ENCODE measurements around the gene NECTIN2.
A peak's percentile ranks its signal among the peaks of the same experiment; 100 is the strongest.
"Not testable (repeated sequence)": the region's sequence is repeated elsewhere in the genome, so short reads cannot be mapped to it uniquely, and the experiment has no call there.

Gene NECTIN2

DNA sequence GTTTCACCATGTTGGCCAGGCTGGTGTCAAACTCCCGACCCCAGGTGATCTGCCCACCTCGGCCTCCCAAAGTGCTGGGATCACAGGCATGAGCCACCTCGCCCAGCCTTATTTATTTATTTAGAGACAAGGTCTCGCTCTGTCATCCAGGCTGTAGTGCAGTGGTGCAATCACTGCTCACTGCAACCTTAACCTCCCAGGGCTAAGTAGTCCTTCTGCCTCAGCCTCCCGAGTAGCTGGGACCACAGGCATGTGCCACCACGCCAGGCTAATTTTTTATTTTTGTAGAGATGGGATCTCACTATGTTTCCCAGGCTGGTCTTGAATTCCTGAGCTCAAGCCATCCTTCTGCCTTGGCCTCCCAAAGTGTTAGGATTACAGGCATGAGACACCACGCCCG is 11.7 kb upstream of the NECTIN2 start:
- not testable (repeated sequence) for H3K9me3 Mint-ChIP-seq, H3K4me3 Mint-ChIP-seq, H3K4me1 Mint-ChIP-seq, H3K27me3 Mint-ChIP-seq, DNase-seq, H3K27ac Mint-ChIP-seq, ATAC-seq

DNA sequence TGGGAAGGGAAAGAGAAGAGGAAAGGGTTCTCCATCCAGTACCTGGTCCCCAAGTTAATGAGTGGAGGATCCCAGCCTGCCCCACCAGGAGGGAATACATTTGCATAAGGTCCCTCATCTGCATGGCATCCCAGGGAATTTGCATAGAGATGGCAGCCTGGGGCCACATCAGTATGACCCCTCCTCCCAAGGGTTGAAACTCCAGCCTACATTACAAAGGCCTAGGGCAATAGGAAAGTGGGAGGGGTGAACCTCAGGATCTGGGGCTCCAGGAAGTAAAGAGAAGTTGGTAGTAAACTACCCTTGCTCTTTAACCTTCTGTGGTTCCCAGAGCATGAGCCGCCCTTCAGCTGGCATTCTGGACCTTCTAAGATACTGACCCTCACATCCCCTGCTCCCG is 6.8 kb upstream of the NECTIN2 start:
- Mint-ChIP-seq H3K4me1 (peaks cover 11% of the 10 kb centered on the region), H3K9me3 (no peaks in the 10 kb centered on the region), H3K4me3 (no peak overlapping the region), H3K27ac (no peak overlapping the region), H3K27me3 (no peaks in the 10 kb centered on the region)
- no peak for DNase-seq
- no peak for ATAC-seq

DNA sequence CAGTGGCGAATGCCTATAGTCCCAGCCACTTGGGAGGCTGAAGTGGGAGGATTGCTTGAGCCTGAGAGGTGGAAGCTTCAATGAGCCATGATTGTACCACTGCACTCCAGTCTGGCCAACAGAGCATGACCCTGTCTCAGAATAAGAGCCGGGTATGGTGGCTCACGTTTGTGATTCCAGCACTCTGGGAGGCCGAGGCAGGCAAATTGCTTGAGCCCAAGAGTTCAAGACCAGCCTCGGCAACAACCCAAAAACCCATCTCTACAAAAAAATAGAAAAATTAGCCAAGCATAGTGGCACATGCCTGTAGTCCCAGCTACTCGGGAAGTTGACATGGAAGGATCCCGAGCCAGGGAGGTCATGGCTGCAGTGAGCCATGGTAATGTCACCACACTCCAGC is 5.3 kb upstream of the NECTIN2 start:
- no peak for ATAC-seq

DNA sequence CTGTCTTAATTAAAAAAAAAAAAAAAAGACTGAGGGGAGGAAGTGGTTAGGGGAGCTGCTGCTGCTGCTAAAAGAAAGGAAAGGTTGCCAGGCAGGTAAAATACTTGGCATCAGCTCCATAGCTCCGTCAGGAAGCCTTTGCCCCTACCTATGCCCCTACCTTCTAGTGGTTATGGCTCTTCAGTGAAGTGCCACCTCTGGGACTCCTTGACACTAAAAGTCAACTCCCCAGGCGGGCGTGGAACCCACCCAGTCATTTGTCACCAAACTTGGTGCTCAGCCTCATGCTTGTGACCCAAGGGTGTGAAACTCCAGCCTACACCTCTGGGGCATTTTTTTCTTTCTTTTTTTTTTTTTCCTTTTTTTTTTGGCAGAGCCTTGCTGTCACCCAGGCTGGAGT is 4.9 kb upstream of the NECTIN2 start:
- Mint-ChIP-seq H3K9me3 (no peaks in the 10 kb centered on the region), H3K27ac (no peak overlapping the region), H3K4me1 (peaks cover 25% of the 10 kb centered on the region), H3K27me3 (peaks cover 14% of the 10 kb centered on the region), H3K4me3 (no peak overlapping the region)
- no peak for DNase-seq
- ATAC-seq, result no peak

More for the DNA sequence above, 5.3 kb upstream of the NECTIN2 start:
- Mint-ChIP-seq H3K4me1 (peaks cover 24% of the 10 kb centered on the region), H3K9me3 (no peaks in the 10 kb centered on the region), H3K4me3 (no peak overlapping the region), H3K27me3 (peaks cover 12% of the 10 kb centered on the region), H3K27ac (no peak overlapping the region)
- DNase-seq, result no peak

DNA sequence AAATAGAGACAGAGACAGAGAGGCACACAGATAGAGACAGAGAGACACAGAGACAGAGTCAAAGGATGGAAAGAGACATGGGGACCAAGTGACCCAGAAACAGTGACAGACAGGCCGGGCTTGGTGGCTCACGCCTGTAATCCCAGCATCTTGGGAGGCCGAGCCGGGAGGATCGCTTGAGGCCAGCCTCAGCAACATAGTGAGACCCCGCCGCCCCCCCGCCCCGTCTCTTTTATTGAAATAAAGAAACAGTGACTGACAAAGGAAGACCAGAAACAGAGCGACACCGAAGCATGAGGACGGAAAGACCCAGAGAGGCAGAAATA is 848 bp upstream of the NECTIN2 start:
- Mint-ChIP-seq H3K4me3 (peak overlapping the region; percentile 91), H3K9me3 (no peaks in the 10 kb centered on the region), H3K4me1 (peaks cover 43% of the 10 kb centered on the region), H3K27me3 (peaks cover 47% of the 10 kb centered on the region), H3K27ac (no peak overlapping the region)
- ATAC-seq, result no peak
- no peak for DNase-seq

DNA sequence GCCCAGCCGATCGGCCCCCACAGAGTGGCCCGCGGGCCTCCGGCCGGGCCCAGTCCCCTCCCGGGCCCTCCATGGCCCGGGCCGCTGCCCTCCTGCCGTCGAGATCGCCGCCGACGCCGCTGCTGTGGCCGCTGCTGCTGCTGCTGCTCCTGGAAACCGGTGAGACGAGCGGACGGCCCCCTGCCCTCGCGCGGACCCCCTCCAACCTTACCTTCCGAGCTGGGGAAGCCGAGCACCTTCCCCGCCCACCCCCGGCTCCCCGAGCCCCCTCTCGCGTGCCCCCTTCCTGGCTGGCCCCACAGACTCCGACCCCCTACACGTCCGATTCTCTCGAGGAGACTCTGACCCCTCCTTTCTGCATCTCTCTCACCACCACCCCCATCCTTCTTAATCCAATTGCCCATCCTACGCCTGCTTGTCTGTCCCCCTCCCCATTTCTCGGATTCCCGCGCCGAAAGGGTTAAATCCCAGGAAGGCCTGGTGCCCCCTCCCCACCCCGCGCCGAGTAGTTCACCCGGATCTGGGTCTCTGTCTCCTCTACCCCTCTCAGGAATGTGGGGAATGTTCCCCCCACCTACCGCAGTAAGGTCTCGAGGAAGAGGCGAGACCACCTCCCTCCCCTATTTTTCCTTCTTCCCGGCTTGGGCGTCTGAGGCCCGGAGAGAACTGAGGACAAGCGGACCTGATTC is 502 bp downstream of the NECTIN2 start:
- Mint-ChIP-seq H3K4me3 (peak overlapping the region; percentile 91), H3K4me1 (peaks cover 35% of the 10 kb centered on the region), H3K27me3 (peaks cover 54% of the 10 kb centered on the region), H3K27ac (peak overlapping the region; percentile 15 to 85), H3K9me3 (no peaks in the 10 kb centered on the region)
- DNase-seq, result no peak
- no peak for ATAC-seq

DNA sequence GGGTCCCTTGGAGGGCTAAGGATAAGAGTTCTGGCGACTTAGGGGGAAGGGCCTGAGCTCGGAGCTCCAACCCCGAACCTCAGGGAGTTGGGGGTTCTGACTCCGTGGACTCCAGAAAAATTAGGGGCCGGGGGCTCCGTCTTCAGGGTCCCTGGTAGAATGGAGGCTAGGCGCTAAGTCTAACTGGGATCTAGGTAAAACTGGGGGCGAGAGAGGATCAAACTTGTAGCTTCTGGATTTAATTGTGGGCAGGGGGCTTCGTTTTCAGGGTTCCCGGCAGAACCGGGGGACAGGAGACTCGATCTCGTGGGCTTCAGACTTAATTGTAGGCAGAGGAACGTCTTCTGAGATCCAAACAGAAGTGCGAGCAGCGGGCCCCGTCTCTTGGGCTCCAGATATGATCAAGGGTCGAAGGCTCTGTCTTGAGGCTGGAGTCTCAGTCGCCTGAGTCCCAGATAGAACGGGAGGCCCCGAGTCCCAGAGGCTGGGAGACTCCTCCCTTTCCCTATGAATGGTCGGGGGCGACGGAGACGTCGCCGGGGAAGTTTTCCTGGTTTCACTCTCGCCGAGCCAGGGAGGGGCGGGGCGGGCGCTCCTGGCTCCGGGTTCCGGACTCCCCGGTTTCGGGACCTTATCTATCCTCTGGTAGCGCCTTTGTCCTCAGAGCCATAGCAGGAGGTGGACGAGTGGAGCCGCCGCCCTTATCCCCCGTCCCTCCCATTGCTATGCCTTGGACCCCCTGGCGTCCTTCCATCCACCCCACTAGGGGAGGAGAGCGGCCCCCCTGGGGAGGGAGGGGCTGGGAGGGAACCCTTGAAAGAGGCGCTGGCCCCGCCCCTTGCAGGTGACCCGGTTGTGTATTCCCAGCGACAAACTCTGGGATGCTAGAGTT is 1.3 kb downstream of the NECTIN2 start:
- DNase-seq, result no peak
- Mint-ChIP-seq H3K27me3 (peaks cover 62% of the 10 kb centered on the region), H3K9me3 (no peaks in the 10 kb centered on the region), H3K4me3 (peak overlapping the region; percentile 79 to 81), H3K4me1 (peaks cover 31% of the 10 kb centered on the region), H3K27ac (peak overlapping the region in 1 of 2 donors; percentile 75)
- no peak for ATAC-seq

DNA sequence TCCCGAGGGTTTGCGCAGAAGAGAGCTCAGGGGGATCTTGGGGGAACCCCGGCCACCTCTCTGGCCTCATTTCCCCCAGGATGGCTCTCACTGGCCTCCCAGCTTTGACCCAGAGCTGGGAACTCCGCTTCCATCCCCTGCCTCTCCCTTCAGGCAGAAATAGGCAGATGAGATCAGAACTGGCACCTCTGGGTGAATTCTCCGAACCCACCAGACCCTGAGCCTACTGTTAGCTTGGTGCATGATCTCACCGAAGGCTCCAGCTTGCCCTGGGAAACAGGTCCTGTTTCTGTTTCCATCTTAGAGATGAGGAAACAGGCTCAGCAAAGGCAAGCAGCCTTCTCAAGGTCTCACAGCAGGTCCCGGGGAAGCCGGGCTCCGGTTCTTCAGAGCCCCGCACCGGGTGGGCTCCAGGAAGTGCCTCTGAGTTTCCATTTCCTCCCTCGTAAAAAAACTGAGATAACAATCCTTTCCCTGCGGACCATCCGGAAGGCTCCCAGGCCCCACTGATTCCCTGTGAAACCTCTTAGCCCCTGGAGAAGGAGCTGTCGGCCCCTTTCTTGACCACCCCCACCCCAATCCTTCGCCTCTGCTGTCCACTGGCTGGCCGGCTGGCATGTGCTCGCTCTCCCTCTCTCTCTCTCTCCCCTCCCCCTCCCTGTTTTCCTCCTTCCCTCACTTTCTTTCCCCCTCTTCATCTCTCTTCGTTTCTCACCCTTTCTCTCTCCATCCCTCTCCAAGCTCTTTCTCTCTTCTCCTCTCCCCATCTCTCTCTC is 2.1 kb downstream of the NECTIN2 start:
- Mint-ChIP-seq H3K9me3 (no peaks in the 10 kb centered on the region), H3K27me3 (peaks cover 66% of the 10 kb centered on the region), H3K4me3 (no peak overlapping the region), H3K27ac (no peak overlapping the region), H3K4me1 (peaks cover 31% of the 10 kb centered on the region)
- DNase-seq (no peak), ATAC-seq (no peak)

DNA sequence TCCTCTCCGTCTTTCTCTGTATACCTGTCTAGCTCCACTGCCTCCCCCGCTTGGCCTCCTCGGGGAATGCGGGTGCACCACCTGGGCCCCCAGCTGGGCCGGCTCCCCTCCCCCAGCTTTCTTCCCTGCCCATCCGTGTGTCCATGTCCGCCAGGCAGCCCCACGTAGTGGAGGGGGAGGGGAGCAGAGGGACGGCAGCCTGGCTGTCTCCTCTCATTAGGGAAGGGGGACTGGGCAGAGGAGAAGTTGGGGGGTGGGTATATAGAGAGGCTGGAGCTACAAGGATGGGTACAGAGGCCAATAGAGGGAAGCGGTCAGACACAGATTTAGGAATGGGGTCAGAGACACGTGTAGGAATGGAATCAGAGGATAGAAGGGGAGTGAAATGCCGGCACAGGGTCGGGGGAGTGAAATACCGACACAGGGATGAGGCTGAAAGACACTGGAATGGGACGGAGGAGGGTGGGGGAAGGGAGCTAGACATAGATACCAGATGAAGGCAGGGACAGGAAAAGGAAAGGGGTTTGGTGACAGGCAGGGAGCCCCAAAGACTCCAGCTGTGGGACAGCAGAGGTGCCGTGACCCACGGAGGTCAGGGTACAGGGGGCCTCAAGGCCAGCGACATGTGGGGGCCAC is 2.8 kb downstream of the NECTIN2 start:
- peaks cover 31% of the 10 kb centered on the region for H3K4me1 Mint-ChIP-seq
- DNase-seq, result no peak
- no peaks in the 10 kb centered on the region for H3K9me3 Mint-ChIP-seq
- H3K4me3 Mint-ChIP-seq, result no peak overlapping the region
- no peak overlapping the region for H3K27ac Mint-ChIP-seq
- ATAC-seq, result no peak
- peaks cover 66% of the 10 kb centered on the region for H3K27me3 Mint-ChIP-seq

DNA sequence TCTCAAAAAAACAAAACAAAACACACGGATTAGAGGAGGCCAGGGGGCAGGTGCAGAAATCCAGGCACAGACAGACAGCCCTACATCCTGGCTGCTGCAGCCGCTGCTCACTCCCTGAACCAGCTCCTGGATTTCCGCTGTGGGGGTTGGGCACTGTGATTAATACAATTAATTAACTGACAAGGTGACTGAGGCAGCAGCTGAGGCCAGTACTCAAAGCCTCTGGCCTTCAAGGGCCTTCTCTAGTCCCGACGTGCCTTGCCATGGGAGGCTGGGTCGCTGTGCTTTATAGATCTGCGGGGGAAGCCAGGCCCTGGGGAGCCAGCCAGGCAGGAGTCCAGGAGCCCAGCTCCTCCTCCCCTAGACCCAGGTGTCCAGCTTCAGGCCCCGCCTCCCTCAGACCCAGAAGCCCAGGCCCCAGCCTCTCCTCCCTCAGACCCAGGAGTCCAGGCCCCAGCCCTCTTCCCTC is 4.6 kb downstream of the NECTIN2 start:
- Mint-ChIP-seq H3K27me3 (peaks cover 55% of the 10 kb centered on the region), H3K9me3 (no peaks in the 10 kb centered on the region), H3K4me1 (peaks cover 20% of the 10 kb centered on the region), H3K27ac (no peak overlapping the region), H3K4me3 (no peak overlapping the region)
- DNase-seq, result no peak
- ATAC-seq, result no peak

DNA sequence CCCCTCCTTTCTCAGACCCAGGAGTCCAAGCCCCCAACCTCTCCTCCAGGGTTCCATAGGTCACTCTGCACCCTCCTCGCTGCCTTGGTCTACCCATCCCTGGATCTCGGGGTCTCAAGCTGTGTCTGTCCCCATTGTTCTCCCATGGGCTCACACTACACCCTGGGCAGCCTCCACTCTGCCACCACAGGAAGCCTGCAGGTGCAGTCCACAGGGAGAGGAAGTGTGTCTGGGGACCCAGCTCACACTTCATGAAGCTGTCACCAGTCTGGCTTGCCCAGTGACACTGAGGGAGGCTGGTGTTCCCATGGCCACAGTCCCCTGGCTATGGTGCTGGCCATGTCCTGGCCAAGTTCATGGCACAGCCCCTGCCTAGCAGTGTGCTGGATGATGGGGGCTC is 5.3 kb downstream of the NECTIN2 start:
- no peak for DNase-seq
- no peak overlapping the region for H3K27ac Mint-ChIP-seq
- peaks cover 18% of the 10 kb centered on the region for H3K4me1 Mint-ChIP-seq
- peaks cover 50% of the 10 kb centered on the region for H3K27me3 Mint-ChIP-seq
- no peaks in the 10 kb centered on the region for H3K9me3 Mint-ChIP-seq
- peak; percentile 35 for ATAC-seq
- H3K4me3 Mint-ChIP-seq, result no peak overlapping the region

DNA sequence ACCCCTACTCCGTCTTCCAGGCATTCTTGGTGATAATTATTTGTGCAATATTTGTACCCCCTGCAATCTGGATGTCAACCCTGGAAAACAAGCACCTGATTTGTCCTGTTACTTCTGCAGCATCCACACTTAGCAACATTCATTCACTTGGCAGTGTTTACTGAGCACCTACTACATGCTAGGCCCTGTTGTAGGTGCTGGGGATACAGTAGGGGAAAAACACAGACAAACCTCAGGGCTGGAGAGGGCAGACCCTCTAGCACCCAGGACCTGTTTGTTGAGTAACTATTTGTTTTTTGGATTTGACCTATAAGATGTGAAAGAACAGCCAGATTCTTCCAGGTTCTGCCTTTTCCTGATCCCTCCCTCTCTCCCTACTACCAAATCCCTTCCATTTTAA is 9.5 kb downstream of the NECTIN2 start:
- no peak overlapping the region for H3K4me3 Mint-ChIP-seq
- ATAC-seq, result no peak
- no peak overlapping the region for H3K27ac Mint-ChIP-seq
- peaks cover 18% of the 10 kb centered on the region for H3K27me3 Mint-ChIP-seq
- no peak for DNase-seq
- no peaks in the 10 kb centered on the region for H3K4me1 Mint-ChIP-seq
- no peaks in the 10 kb centered on the region for H3K9me3 Mint-ChIP-seq

DNA sequence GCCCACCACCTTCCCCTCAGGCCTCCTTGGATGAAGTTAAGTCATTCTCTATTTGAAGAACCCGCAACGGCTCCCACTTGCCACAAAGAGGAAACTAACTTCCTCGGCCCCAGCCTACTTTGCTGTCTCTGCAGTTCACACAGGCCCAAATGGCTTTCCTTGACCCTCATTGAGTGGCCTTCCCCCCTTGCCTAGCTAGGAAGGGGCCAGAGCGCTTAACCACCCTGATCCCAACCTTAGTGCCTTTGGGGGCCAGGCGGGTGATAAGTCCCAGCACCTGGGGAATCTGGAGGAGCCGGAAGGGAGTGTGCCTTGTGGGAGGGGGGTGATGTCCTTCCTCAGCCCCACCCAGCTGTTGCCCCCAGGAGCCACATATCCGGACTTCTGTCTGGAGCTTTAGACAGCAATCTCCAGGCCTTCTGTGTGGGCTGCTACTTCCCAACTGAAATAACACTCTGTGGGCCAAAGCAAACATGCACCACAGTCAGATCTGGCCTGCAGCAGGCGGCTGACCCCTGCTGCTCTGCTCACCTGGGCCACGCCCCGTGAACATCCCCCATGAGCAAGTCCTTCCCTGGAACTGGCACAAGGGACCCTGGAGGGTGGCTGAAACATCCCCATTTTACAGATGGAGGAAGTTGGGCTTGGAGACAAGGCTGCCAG is 10.5 kb downstream of the NECTIN2 start:
- Mint-ChIP-seq H3K4me3 (no peak overlapping the region), H3K27ac (peak overlapping the region in 1 of 2 donors; percentile 67), H3K27me3 (peaks cover 12% of the 10 kb centered on the region), H3K4me1 (no peaks in the 10 kb centered on the region), H3K9me3 (no peaks in the 10 kb centered on the region)
- ATAC-seq (no peak), DNase-seq (no peak)

DNA sequence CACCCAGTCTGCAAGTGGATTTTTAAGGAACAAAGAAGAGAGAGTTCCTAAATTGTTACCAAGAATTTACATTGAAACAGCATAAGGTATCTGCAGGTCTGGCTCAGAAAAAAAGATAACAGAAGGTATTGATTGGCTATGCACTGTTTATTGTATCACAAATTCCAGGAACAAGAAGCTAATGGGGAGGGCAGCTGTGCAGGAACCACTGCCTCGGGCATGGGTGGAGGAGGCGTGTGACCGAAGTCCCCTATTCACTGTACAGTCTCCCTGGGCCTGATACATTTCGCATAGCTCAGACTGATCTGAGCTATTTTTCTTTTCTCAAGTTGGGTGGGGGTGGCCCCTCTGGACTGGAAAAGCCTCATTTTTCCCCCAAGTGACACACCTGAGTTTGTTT is 11.7 kb downstream of the NECTIN2 start:
- Mint-ChIP-seq H3K9me3 (no peaks in the 10 kb centered on the region), H3K4me3 (no peak overlapping the region), H3K27me3 (no peaks in the 10 kb centered on the region), H3K27ac (no peak overlapping the region), H3K4me1 (no peaks in the 10 kb centered on the region)
- ATAC-seq (no peak), DNase-seq (no peak)

DNA sequence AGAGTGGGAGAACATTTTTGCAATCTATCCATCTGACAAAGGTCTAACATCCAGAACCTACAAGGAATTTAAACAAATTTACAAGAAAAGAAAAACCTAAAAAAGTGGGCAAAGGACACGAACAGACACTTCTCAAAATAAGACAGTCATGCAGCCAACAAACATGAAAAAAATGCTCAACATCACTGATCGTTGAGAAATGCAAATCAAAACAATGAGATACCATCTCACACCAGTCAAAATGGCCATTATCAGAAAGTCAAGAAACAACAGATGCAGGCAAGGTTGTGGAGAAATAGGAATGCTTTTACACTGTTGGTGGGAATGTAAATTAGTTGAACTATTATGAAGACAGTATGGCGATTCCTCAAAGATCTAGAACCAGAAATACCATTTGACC is 15.5 kb downstream of the NECTIN2 start:
- not testable (repeated sequence) for DNase-seq, H3K27me3 Mint-ChIP-seq, H3K27ac Mint-ChIP-seq, ATAC-seq, H3K9me3 Mint-ChIP-seq, H3K4me1 Mint-ChIP-seq, H3K4me3 Mint-ChIP-seq

Measured in stimulated activated naive CD8-positive, alpha-beta T cell treated with anti-CD3 and anti-CD28 coated beads, Interleukin-15, amount 100 ng/mL, for 72 hours (primary cell).